Activated CD4-positive, alpha-beta T cell treated with anti-CD3 and anti-CD28 coated beads for 24 hours (primary cell): ENCODE measurements around the gene ARSD.
"Not testable (repeated sequence)": the region's sequence is repeated elsewhere in the genome, so short reads cannot be mapped to it uniquely, and the experiment has no call there.

Experiments used
- DNase-seq, 2 donors: peaks; one replicate each; pipeline ENCODE4 v3.0.0-alpha.2; 2020; ENCODE audit warnings: low read depth in 2 of 2

ARSD gene

GRCh38 chrX:2928583-2929434 lies at the start of gene ARSD:
Gene ARSD (minus strand): TSS chrX:2929339. CDS start chrX:2929275, 64 bp downstream.
- DNase-seq = peak; percentile 3 to 29

- not testable (repeated sequence) for DNase-seq
Measured at GRCh38 chrX:2978639-2979038, 49.5 kb upstream of the ARSD start.

GRCh38 chrX:2974961-2975360 lies 45.8 kb upstream of the ARSD start:
- no peak for DNase-seq

GRCh38 chrX:2972391-2972790 lies 43.3 kb upstream of the ARSD start:
- DNase-seq = no peak

GRCh38 chrX:2969021-2969420 lies 39.9 kb upstream of the ARSD start:
- DNase-seq = no peak

GRCh38 chrX:2967998-2968909 lies 39.1 kb upstream of the ARSD start:
- no peak for DNase-seq

- no peak for DNase-seq
Measured at GRCh38 chrX:2967584-2967983, 38.4 kb upstream of the ARSD start.

GRCh38 chrX:2967012-2967411 lies 37.9 kb upstream of the ARSD start:
- DNase-seq = no peak

GRCh38 chrX:2965965-2966364 lies 36.8 kb upstream of the ARSD start:
- DNase-seq = no peak

- not testable (repeated sequence) for DNase-seq
Measured at GRCh38 chrX:2963992-2964794, 35.1 kb upstream of the ARSD start.

GRCh38 chrX:2963449-2963848 lies 34.3 kb upstream of the ARSD start:
- not testable (repeated sequence) for DNase-seq

- DNase-seq = no peak
Measured at GRCh38 chrX:2962381-2962780, 33.2 kb upstream of the ARSD start.

GRCh38 chrX:2960861-2961515 lies 31.8 kb upstream of the ARSD start:
- no peak for DNase-seq

- no peak for DNase-seq
Measured at GRCh38 chrX:2958199-2958598, 29.1 kb upstream of the ARSD start.

GRCh38 chrX:2955838-2956237 lies 26.7 kb upstream of the ARSD start:
- no peak for DNase-seq

- no peak for DNase-seq
Measured at GRCh38 chrX:2955281-2955680, 26.1 kb upstream of the ARSD start.

- DNase-seq = no peak
Measured at GRCh38 chrX:2954541-2954940, 25.4 kb upstream of the ARSD start.

GRCh38 chrX:2937942-2938341 lies 8.8 kb upstream of the ARSD start:
- not testable (repeated sequence) for DNase-seq

- no peak for DNase-seq
Measured at GRCh38 chrX:2934715-2935710, 5.9 kb upstream of the ARSD start.
